Chondrocyte (in vitro differentiated cells): ENCODE results near the gene DPYD. TPM values are rescaled to one million over a fixed set of nuclear protein-coding genes. Genes with fewer than 3 reads are reported as not detected.

ENCODE experiments used
- DNase-seq: peaks from one replicate; pipeline ENCODE4 v3.0.0; 2021; ENCODE audit warnings: mixed read lengths, low spot score
- H3K27ac Mint-ChIP-seq: one replicate; pipeline ENCODE4 v1.8.0; 2021; ENCODE audit warnings: mild to moderate bottlenecking, moderate library complexity, mixed read lengths; ENCODE audit not compliant: unreplicated experiment
- H3K27me3 Mint-ChIP-seq: 2 replicates; pipeline ENCODE4 v1.8.0; 2021; ENCODE audit warnings: low read depth, mixed read lengths
- H3K36me3 Mint-ChIP-seq: 2 replicates; pipeline ENCODE4 v1.8.0; 2021; ENCODE audit warnings: low read depth, mixed read lengths
- H3K4me1 Mint-ChIP-seq: 2 replicates; pipeline ENCODE4 v1.8.0; 2021; ENCODE audit warnings: low read depth, mild to moderate bottlenecking, mixed read lengths
- H3K4me3 Mint-ChIP-seq: one replicate; pipeline ENCODE4 v1.8.0; 2021; ENCODE audit warnings: mild to moderate bottlenecking, moderate library complexity, mixed read lengths; ENCODE audit not compliant: unreplicated experiment
- H3K9me3 Mint-ChIP-seq: 2 replicates; pipeline ENCODE4 v1.8.0; 2021; ENCODE audit warnings: low read depth, mixed read lengths
- total RNA-seq: library from RNA; stranded (reverse); gene quantifications from 3 replicates; pipeline ENCODE4 v1.2.1, GENCODE V29; 2021
- TF ChIP-seq, protein P1 (sequence below): fragments of 200-600 bp; sonication (generic); IDR thresholded peaks from 2 replicates; pipeline ENCODE4 v1.5.0; 2021; ENCODE audit warnings: antibody characterized with exemption, mild to moderate bottlenecking, moderate library complexity

Gene DPYD
- total RNA-seq, 1 donor from 2014 or later, result 5.3 TPM

DNA sequence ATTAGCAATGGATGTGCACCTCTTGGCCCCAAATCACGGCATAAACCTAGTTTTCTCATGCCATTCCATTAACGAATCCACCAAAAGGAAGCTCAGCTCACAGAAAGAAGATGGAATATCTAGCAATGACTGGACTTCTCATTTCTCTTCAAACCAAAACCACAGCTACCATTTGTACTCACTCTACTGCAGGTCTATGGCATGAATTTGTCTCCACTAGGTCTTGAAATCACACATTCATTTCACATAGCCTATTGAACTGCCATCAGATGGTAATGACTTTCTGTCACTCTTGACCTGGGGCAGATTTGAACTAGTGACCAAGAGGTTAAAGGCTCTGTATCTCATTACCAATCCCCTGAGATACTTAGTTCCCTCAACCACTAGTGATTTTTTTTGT, 382.7 kb downstream of the DPYD start:
- Mint-ChIP-seq H3K4me3 (no peak overlapping the region), H3K27ac (no peak overlapping the region), H3K36me3 (no peaks in the 10 kb centered on the region), H3K9me3 (peaks cover 2% of the 10 kb centered on the region), H3K4me1 (peaks cover 25% of the 10 kb centered on the region), H3K27me3 (no peaks in the 10 kb centered on the region)
- DNase-seq, result no peak
- TF ChIP-seq, protein P1, sequence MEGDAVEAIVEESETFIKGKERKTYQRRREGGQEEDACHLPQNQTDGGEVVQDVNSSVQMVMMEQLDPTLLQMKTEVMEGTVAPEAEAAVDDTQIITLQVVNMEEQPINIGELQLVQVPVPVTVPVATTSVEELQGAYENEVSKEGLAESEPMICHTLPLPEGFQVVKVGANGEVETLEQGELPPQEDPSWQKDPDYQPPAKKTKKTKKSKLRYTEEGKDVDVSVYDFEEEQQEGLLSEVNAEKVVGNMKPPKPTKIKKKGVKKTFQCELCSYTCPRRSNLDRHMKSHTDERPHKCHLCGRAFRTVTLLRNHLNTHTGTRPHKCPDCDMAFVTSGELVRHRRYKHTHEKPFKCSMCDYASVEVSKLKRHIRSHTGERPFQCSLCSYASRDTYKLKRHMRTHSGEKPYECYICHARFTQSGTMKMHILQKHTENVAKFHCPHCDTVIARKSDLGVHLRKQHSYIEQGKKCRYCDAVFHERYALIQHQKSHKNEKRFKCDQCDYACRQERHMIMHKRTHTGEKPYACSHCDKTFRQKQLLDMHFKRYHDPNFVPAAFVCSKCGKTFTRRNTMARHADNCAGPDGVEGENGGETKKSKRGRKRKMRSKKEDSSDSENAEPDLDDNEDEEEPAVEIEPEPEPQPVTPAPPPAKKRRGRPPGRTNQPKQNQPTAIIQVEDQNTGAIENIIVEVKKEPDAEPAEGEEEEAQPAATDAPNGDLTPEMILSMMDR, result no peak

DNA sequence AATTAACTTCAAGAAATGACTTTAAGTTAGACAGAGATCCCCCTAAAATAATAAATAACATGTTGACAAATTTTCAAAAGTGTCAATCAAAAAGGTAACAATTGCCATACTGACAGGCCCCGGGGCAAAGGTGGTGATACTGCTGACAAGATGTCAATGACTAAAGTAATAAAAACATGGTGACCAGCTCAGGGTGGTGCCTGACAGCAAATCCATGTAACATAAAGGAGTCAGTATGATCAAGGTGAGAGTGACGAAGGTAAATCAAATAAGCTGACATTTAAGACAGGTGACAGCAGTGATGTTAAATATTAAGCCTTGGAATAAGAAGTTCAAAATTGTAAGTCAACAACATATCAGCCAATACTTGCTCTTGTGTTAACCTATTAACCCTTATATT, 387.5 kb downstream of the DPYD start:
- TF ChIP-seq, protein P1, result no peak
- H3K27ac Mint-ChIP-seq, result no peak overlapping the region
- peaks cover 2% of the 10 kb centered on the region for H3K9me3 Mint-ChIP-seq
- peaks cover 25% of the 10 kb centered on the region for H3K4me1 Mint-ChIP-seq
- DNase-seq, result no peak
- no peaks in the 10 kb centered on the region for H3K36me3 Mint-ChIP-seq
- H3K4me3 Mint-ChIP-seq, result no peak overlapping the region
- no peaks in the 10 kb centered on the region for H3K27me3 Mint-ChIP-seq

DNA sequence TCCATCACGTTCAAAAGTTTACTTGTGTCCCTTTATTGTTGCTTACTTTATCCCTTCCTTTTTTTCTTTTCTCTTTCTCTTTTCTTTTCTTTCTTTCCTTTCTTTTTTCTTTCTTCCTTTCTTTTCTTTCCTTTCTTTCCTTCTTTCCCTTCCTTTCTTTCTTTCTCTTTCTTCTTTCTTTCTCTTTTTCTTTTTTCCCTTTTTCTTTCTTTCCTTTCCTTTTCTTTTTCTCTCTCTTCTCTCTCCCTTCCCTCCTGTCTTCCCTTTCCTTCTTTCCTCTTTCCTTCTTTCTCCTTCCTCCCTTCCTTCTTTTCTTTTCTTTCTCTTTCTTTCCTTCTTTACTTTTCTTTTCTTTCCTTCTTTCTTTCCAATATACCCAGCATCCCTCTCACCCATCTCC, 391.2 kb downstream of the DPYD start:
- Mint-ChIP-seq H3K27ac (no peak overlapping the region), H3K9me3 (no peaks in the 10 kb centered on the region), H3K4me3 (no peak overlapping the region), H3K36me3 (no peaks in the 10 kb centered on the region), H3K27me3 (no peaks in the 10 kb centered on the region), H3K4me1 (no peaks in the 10 kb centered on the region)
- DNase-seq, result no peak
- TF ChIP-seq, protein P1, result no peak

DNA sequence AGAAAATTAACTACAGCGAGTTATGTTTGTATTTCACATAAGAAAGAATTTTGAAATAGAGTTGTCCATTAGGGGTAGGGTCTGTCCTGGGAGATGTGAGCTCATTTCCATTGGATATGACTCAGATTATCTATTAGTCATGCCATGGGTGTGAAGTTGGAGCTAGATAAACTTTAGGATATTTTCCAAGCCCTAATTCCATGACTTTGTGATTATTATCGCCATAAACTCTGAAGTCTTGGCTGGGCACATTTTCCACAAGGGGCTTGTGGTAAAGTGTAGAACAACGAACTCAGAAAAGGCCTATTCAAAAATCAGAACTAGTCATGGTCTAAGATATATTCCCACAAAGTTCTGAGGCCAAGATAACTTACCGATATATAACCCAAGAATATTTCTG, 396.6 kb downstream of the DPYD start:
- H3K9me3 Mint-ChIP-seq, result peaks cover 13% of the 10 kb centered on the region
- no peak overlapping the region for H3K4me3 Mint-ChIP-seq
- H3K27me3 Mint-ChIP-seq, result no peaks in the 10 kb centered on the region
- peaks cover 6% of the 10 kb centered on the region for H3K36me3 Mint-ChIP-seq
- TF ChIP-seq, protein P1, result no peak
- no peak for DNase-seq
- H3K4me1 Mint-ChIP-seq, result no peaks in the 10 kb centered on the region
- H3K27ac Mint-ChIP-seq, result no peak overlapping the region

DNA sequence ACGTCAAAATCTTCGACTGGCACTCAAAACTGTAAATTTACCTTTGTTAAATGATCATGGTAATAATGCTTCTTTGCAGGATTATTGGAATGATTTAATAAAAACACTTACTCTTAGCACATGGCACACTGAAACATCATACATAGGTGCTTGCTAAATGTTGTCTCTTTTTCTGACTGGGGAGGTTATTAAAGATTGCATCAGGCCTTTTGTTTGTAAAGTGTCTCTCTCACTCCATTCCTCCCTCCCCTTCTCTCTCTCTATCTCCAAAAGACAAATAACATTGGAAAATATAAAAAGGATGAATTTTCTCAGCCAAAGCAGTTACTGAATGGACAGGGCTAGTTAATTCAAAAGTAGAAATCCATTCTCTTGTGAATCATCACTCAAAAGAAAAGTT, 404.2 kb downstream of the DPYD start:
- peaks cover 3% of the 10 kb centered on the region for H3K4me1 Mint-ChIP-seq
- H3K27me3 Mint-ChIP-seq, result no peaks in the 10 kb centered on the region
- H3K4me3 Mint-ChIP-seq, result no peak overlapping the region
- no peak overlapping the region for H3K27ac Mint-ChIP-seq
- peaks cover 3% of the 10 kb centered on the region for H3K36me3 Mint-ChIP-seq
- TF ChIP-seq, protein P1, result no peak
- peaks cover 8% of the 10 kb centered on the region for H3K9me3 Mint-ChIP-seq
- DNase-seq, result no peak
